GM12878 (cell line): ENCODE data around the gene ADAMTS17.

Experiments
- CBX5 ChIP-seq: sonication (generic); IDR thresholded peaks from 2 replicates; pipeline ENCODE4 v1.6.1; 2016; ENCODE audit warnings: low read depth, moderate library complexity, mild to moderate bottlenecking, inconsistent platforms
- CTCF ChIP-seq, 3 experiments: IDR thresholded peaks in 2 of 3; conservative IDR thresholded peaks in 1 of 3; 2 replicates each; pipeline ENCODE4 v1.5.1; 2011; ENCODE audit warnings: low read depth in 3 of 3, low read length in 3 of 3, mild to moderate bottlenecking in 3 of 3, control low read depth in 2 of 3, moderate library complexity in 2 of 3, inconsistent platforms in 1 of 3, mixed read lengths in 1 of 3; ENCODE audit not compliant: control insufficient read depth in 2 of 3, insufficient read depth in 1 of 3; ENCODE audit errors: extremely low read depth in 1 of 3
- E2F8 ChIP-seq: fragments of 450-650 bp; IDR thresholded peaks from 2 replicates; pipeline ENCODE4 v1.6.1; 2018; ENCODE audit warnings: mild to moderate bottlenecking, low read depth, moderate library complexity; ENCODE audit not compliant: partially characterized antibody
- EED ChIP-seq: sonication (generic); IDR thresholded peaks from 2 replicates; pipeline ENCODE4 v1.6.1; 2016; ENCODE audit warnings: antibody characterized with exemption, low read depth
- EP300 ChIP-seq, 2 experiments: fragments of 150-350 bp in 1 of 2; IDR thresholded peaks; 2 replicates each; pipeline ENCODE4 v1.6.1; 2011 to 2012; ENCODE audit warnings: low read depth in 2 of 2, low read length in 2 of 2, borderline replicate concordance in 1 of 2, improper control_type of control experiment in 1 of 2, inconsistent platforms in 1 of 2; ENCODE audit not compliant: control insufficient read depth in 1 of 2
- EZH2 ChIP-seq: IDR thresholded peaks from 2 replicates; pipeline ENCODE4 v1.6.1; 2012; ENCODE audit warnings: low read depth, mild to moderate bottlenecking, control low read depth, inconsistent platforms, low read length, borderline replicate concordance; ENCODE audit not compliant: control insufficient read depth
- HDAC6 ChIP-seq: fragments of 200-600 bp; sonication (generic); IDR thresholded peaks from one replicate; pipeline ENCODE4 v1.8.0; 2017; ENCODE audit warnings: antibody characterized with exemption; ENCODE audit not compliant: unreplicated experiment
- JUND ChIP-seq: IDR thresholded peaks from 2 replicates; pipeline ENCODE4 v1.6.1; 2012; ENCODE audit warnings: low read depth, mild to moderate bottlenecking, low read length, improper control_type of control experiment, moderate library complexity
- POLR2A ChIP-seq: IDR thresholded peaks from 2 replicates; pipeline ENCODE4 v1.6.1; 2011; ENCODE audit warnings: low read depth, mild to moderate bottlenecking, low read length
- POLR2AphosphoS5 ChIP-seq: IDR thresholded peaks from 2 replicates; pipeline ENCODE4 v1.6.1; 2011; ENCODE audit warnings: mild to moderate bottlenecking, low read length, inconsistent platforms
- RBBP5 ChIP-seq: fragments of 200-600 bp; sonication (generic); conservative IDR thresholded peaks from 2 replicates; pipeline ENCODE4 v1.6.1; 2016
- RELA ChIP-seq: fragments of 450-650 bp; IDR thresholded peaks from 2 replicates; pipeline ENCODE4 v1.8.0; 2014; ENCODE audit warnings: borderline replicate concordance; ENCODE audit not compliant: partially characterized antibody
- ZNF207 ChIP-seq: fragments of 450-650 bp; IDR thresholded peaks from 2 replicates; pipeline ENCODE4 v1.6.1; 2014; ENCODE audit warnings: antibody characterized with exemption, mild to moderate bottlenecking, borderline replicate concordance
- ZNF274 ChIP-seq: IDR thresholded peaks from one replicate; pipeline ENCODE4 v1.8.0; 2011; ENCODE audit not compliant: insufficient read length, insufficient read depth

GRCh38 chr15:100008258-100008657 lies 333.5 kb downstream of the ADAMTS17 start:
- TF ChIP-seq RBBP5 (no peak), EZH2 (no peak), RELA (no peak), POLR2A (no peak), ZNF207 (no peak), CBX5 (no peak), CTCF (IDR thresholded peaks at IDR 0.05 in 2 of 3, conservative IDR thresholded peaks at IDR 0.05 in 1 of 3; ENCODE audit: control insufficient read depth in 2 of 3, extremely low read depth in 1 of 3, insufficient read depth in 1 of 3, low read depth in 3 of 3, low read length in 3 of 3) (no peak), E2F8 (no peak), EP300 (IDR thresholded peaks at IDR 0.05; ENCODE audit: borderline replicate concordance in 1 of 2, control insufficient read depth in 1 of 2, low read depth in 2 of 2, low read length in 2 of 2) (no peak), JUND (no peak), HDAC6 (no peak), EED (no peak), POLR2AphosphoS5 (no peak), ZNF274 (no peak)
